ENCODE data around the gene HHLA2.

Gene HHLA2

GRCh38 chr3:108403198-108403597 lies 106.8 kb downstream of the HHLA2 start:
- H2BK15ac ChIP-seq (ENCODE audit: low read length), result no peak overlapping the region
- no peak overlapping the region for H3K23ac ChIP-seq (ENCODE audit: low read depth, low read length, poor library complexity)
- H3K27ac ChIP-seq (replicated peaks; ENCODE audit: low read length), result no peak overlapping the region
- H3K4me1 ChIP-seq (ENCODE audit: control insufficient read depth in 2 of 2, insufficient read depth in 1 of 2, low read depth in 1 of 2, low read length in 2 of 2), result peaks cover 0 to 3% of the 10 kb centered on the region in 2 donors
- H3K79me1 ChIP-seq (ENCODE audit: low read depth, low read length), result no peaks in the 10 kb centered on the region
- no peak overlapping the region for H3K4me2 ChIP-seq (ENCODE audit: insufficient read depth, low read length, poor library complexity, severe bottlenecking)
- WGBS, 2 donors (ENCODE audit: extremely low coverage in 2 of 2, insufficient read length in 2 of 2, insufficient replicate concordance in 1 of 2), result no CpG with 5 or more reads among the region's 1 CpG
- H3K4ac ChIP-seq (ENCODE audit: low read length), result no peak overlapping the region
- no peak overlapping the region for H2BK12ac ChIP-seq (ENCODE audit: low read length)
- H3K4me3 ChIP-seq (ENCODE audit: low read length in 2 of 2), result no peak overlapping the region
- no peaks in the 10 kb centered on the region for H3K27me3 ChIP-seq (ENCODE audit: control insufficient read depth in 3 of 3, insufficient read depth in 3 of 3, low read depth in 1 of 3, low read length in 3 of 3)
- no peak overlapping the region for H3K9ac ChIP-seq (ENCODE audit: low read depth, low read length, poor library complexity)
- no peak overlapping the region for H2BK5ac ChIP-seq (ENCODE audit: low read length)
- no peak overlapping the region for H4K8ac ChIP-seq (ENCODE audit: low read depth, low read length)
- no peak overlapping the region for H2AFZ ChIP-seq (ENCODE audit: low read length)
- H3K18ac ChIP-seq (ENCODE audit: low read length), result no peak overlapping the region
- H3K9me3 ChIP-seq (replicated peaks in 1 of 2; ENCODE audit: control insufficient read depth in 2 of 2, insufficient read depth in 1 of 2, low read depth in 1 of 2, low read length in 2 of 2), result peaks cover 0 to 2% of the 10 kb centered on the region in 2 donors
- H4K91ac ChIP-seq (ENCODE audit: low read depth, low read length, poor library complexity), result no peak overlapping the region
- no peaks in the 10 kb centered on the region for H3K36me3 ChIP-seq (replicated peaks in 1 of 2; ENCODE audit: control insufficient read depth in 2 of 2, insufficient read depth in 2 of 2, low read length in 2 of 2)
- H2AK5ac ChIP-seq (ENCODE audit: low read depth, low read length), result no peak overlapping the region
- no peak overlapping the region for H3K14ac ChIP-seq (ENCODE audit: low read length)
- H2BK120ac ChIP-seq (ENCODE audit: low read depth, low read length), result no peak overlapping the region
- DNase-seq (ENCODE audit: low spot score), result no peak

- Histone ChIP-seq H3K23ac (ENCODE audit: low read depth, low read length, poor library complexity) (no peak overlapping the region), H3K36me3 (replicated peaks in 1 of 2; ENCODE audit: control insufficient read depth in 2 of 2, insufficient read depth in 2 of 2, low read length in 2 of 2) (no peaks in the 10 kb centered on the region), H3K4ac (ENCODE audit: low read length) (no peak overlapping the region), H2BK5ac (ENCODE audit: low read length) (no peak overlapping the region), H2BK15ac (ENCODE audit: low read length) (no peak overlapping the region), H3K4me3 (ENCODE audit: low read length in 2 of 2) (no peak overlapping the region), H3K4me2 (ENCODE audit: insufficient read depth, low read length, poor library complexity, severe bottlenecking) (no peak overlapping the region), H3K4me1 (ENCODE audit: control insufficient read depth in 2 of 2, insufficient read depth in 1 of 2, low read depth in 1 of 2, low read length in 2 of 2) (peaks cover 0 to 3% of the 10 kb centered on the region in 2 donors), H2AK5ac (ENCODE audit: low read depth, low read length) (no peak overlapping the region), H3K79me1 (ENCODE audit: low read depth, low read length) (no peaks in the 10 kb centered on the region), H3K9ac (ENCODE audit: low read depth, low read length, poor library complexity) (no peak overlapping the region), H3K14ac (ENCODE audit: low read length) (no peak overlapping the region), H2AFZ (ENCODE audit: low read length) (no peak overlapping the region), H4K91ac (ENCODE audit: low read depth, low read length, poor library complexity) (no peak overlapping the region), H3K9me3 (replicated peaks in 1 of 2; ENCODE audit: control insufficient read depth in 2 of 2, insufficient read depth in 1 of 2, low read depth in 1 of 2, low read length in 2 of 2) (peaks cover 0 to 2% of the 10 kb centered on the region in 2 donors), H3K27me3 (ENCODE audit: control insufficient read depth in 3 of 3, insufficient read depth in 3 of 3, low read depth in 1 of 3, low read length in 3 of 3) (no peaks in the 10 kb centered on the region), H3K18ac (ENCODE audit: low read length) (no peak overlapping the region), H2BK120ac (ENCODE audit: low read depth, low read length) (no peak overlapping the region), H4K8ac (ENCODE audit: low read depth, low read length) (no peak overlapping the region), H2BK12ac (ENCODE audit: low read length) (no peak overlapping the region), H3K27ac (replicated peaks; ENCODE audit: low read length) (no peak overlapping the region)
- no peak for DNase-seq (ENCODE audit: low spot score)
- no CpG with 5 or more reads among the region's 4 CpGs for WGBS, 2 donors (ENCODE audit: extremely low coverage in 2 of 2, insufficient read length in 2 of 2, insufficient replicate concordance in 1 of 2)
These were observed 107.5 kb downstream of the HHLA2 start for GRCh38 chr3:108403686-108404345.

- Histone ChIP-seq H3K9me3 (replicated peaks in 1 of 2; ENCODE audit: control insufficient read depth in 2 of 2, insufficient read depth in 1 of 2, low read depth in 1 of 2, low read length in 2 of 2) (peaks cover 0 to 2% of the 10 kb centered on the region in 2 donors), H3K23ac (ENCODE audit: low read depth, low read length, poor library complexity) (no peak overlapping the region), H4K91ac (ENCODE audit: low read depth, low read length, poor library complexity) (no peak overlapping the region), H3K27me3 (ENCODE audit: control insufficient read depth in 3 of 3, insufficient read depth in 3 of 3, low read depth in 1 of 3, low read length in 3 of 3) (no peaks in the 10 kb centered on the region), H3K18ac (ENCODE audit: low read length) (no peak overlapping the region), H2BK5ac (ENCODE audit: low read length) (no peak overlapping the region), H3K4me2 (ENCODE audit: insufficient read depth, low read length, poor library complexity, severe bottlenecking) (no peak overlapping the region), H2BK120ac (ENCODE audit: low read depth, low read length) (no peak overlapping the region), H3K9ac (ENCODE audit: low read depth, low read length, poor library complexity) (no peak overlapping the region), H3K4ac (ENCODE audit: low read length) (no peak overlapping the region), H3K4me3 (ENCODE audit: low read length in 2 of 2) (no peak overlapping the region), H3K4me1 (ENCODE audit: control insufficient read depth in 2 of 2, insufficient read depth in 1 of 2, low read depth in 1 of 2, low read length in 2 of 2) (peaks cover 0 to 3% of the 10 kb centered on the region in 2 donors), H2BK12ac (ENCODE audit: low read length) (no peak overlapping the region), H3K14ac (ENCODE audit: low read length) (no peak overlapping the region), H2AFZ (ENCODE audit: low read length) (no peak overlapping the region), H2AK5ac (ENCODE audit: low read depth, low read length) (no peak overlapping the region), H3K27ac (replicated peaks; ENCODE audit: low read length) (no peak overlapping the region), H4K8ac (ENCODE audit: low read depth, low read length) (no peak overlapping the region), H3K36me3 (replicated peaks in 1 of 2; ENCODE audit: control insufficient read depth in 2 of 2, insufficient read depth in 2 of 2, low read length in 2 of 2) (no peaks in the 10 kb centered on the region), H2BK15ac (ENCODE audit: low read length) (no peak overlapping the region), H3K79me1 (ENCODE audit: low read depth, low read length) (no peaks in the 10 kb centered on the region)
- no peak for DNase-seq (ENCODE audit: low spot score)
- no CpG with 5 or more reads among the region's 2 CpGs for WGBS, 2 donors (ENCODE audit: extremely low coverage in 2 of 2, insufficient read length in 2 of 2, insufficient replicate concordance in 1 of 2)
These were observed 108.0 kb downstream of the HHLA2 start for GRCh38 chr3:108404368-108404767.

GRCh38 chr3:108406063-108406660 lies 109.8 kb downstream of the HHLA2 start:
- Histone ChIP-seq H2BK12ac (ENCODE audit: low read length) (no peak overlapping the region), H3K4me3 (ENCODE audit: low read length in 2 of 2) (no peak overlapping the region), H4K8ac (ENCODE audit: low read depth, low read length) (no peak overlapping the region), H3K4me2 (ENCODE audit: insufficient read depth, low read length, poor library complexity, severe bottlenecking) (no peak overlapping the region), H3K14ac (ENCODE audit: low read length) (no peak overlapping the region), H3K9ac (ENCODE audit: low read depth, low read length, poor library complexity) (no peak overlapping the region), H2BK5ac (ENCODE audit: low read length) (no peak overlapping the region), H2AFZ (ENCODE audit: low read length) (no peak overlapping the region), H3K18ac (ENCODE audit: low read length) (no peak overlapping the region), H3K9me3 (replicated peaks in 1 of 2; ENCODE audit: control insufficient read depth in 2 of 2, insufficient read depth in 1 of 2, low read depth in 1 of 2, low read length in 2 of 2) (peaks cover 3 to 5% of the 10 kb centered on the region in 2 donors), H2AK5ac (ENCODE audit: low read depth, low read length) (no peak overlapping the region), H3K4me1 (ENCODE audit: control insufficient read depth in 2 of 2, insufficient read depth in 1 of 2, low read depth in 1 of 2, low read length in 2 of 2) (peaks cover 0 to 3% of the 10 kb centered on the region in 2 donors), H4K91ac (ENCODE audit: low read depth, low read length, poor library complexity) (no peak overlapping the region), H3K4ac (ENCODE audit: low read length) (no peak overlapping the region), H3K79me1 (ENCODE audit: low read depth, low read length) (no peaks in the 10 kb centered on the region), H3K23ac (ENCODE audit: low read depth, low read length, poor library complexity) (no peak overlapping the region), H3K27ac (replicated peaks; ENCODE audit: low read length) (no peak overlapping the region), H2BK15ac (ENCODE audit: low read length) (no peak overlapping the region), H3K27me3 (ENCODE audit: control insufficient read depth in 3 of 3, insufficient read depth in 3 of 3, low read depth in 1 of 3, low read length in 3 of 3) (no peaks in the 10 kb centered on the region), H2BK120ac (ENCODE audit: low read depth, low read length) (no peak overlapping the region), H3K36me3 (replicated peaks in 1 of 2; ENCODE audit: control insufficient read depth in 2 of 2, insufficient read depth in 2 of 2, low read length in 2 of 2) (no peaks in the 10 kb centered on the region)
- WGBS, 2 donors (ENCODE audit: extremely low coverage in 2 of 2, insufficient read length in 2 of 2, insufficient replicate concordance in 1 of 2), result no CpG with 5 or more reads among the region's 3 CpGs
- no peak for DNase-seq (ENCODE audit: low spot score)

Measured in neuronal stem cell (in vitro differentiated cells).